GM23338 (cell line): Measurements from ENCODE around the gene B4GALT5. TPM values are rescaled to one million over a fixed set of nuclear protein-coding genes. Genes with fewer than 3 reads are reported as not detected.

ENCODE experiments used
- ATAC-seq: fragments of 200-7000 bp; cut with Tn5 transposase; 3 replicates; pipeline ENCODE4 v1.9.1; 2020
- DNase-seq: peaks from one replicate; pipeline ENCODE4 v3.0.0-alpha.2; 2015; ENCODE audit warnings: low spot score
- H2AFZ ChIP-seq: fragments of 200-600 bp; sonication (generic); 2 replicates; pipeline ENCODE4 v1.8.0; 2016; ENCODE audit warnings: antibody characterized with exemption, mild to moderate bottlenecking, moderate library complexity
- H3F3A ChIP-seq: fragments of 200-600 bp; sonication (generic); replicated peaks from 2 replicates; pipeline ENCODE4 v1.8.0; 2017; ENCODE audit warnings: antibody characterized with exemption, mixed run types, low read depth
- H3K27ac ChIP-seq: fragments of 200-600 bp; sonication (generic); 2 replicates; pipeline ENCODE4 v1.6.1; 2016; ENCODE audit warnings: low read depth
- H3K27me3 ChIP-seq: fragments of 200-600 bp; sonication (generic); 2 replicates; pipeline ENCODE4 v1.8.0; 2016; ENCODE audit warnings: mild to moderate bottlenecking, mixed run types, moderate library complexity; ENCODE audit not compliant: insufficient read depth
- H3K36me3 ChIP-seq: fragments of 200-600 bp; sonication (generic); 2 replicates; pipeline ENCODE4 v1.8.0; 2016; ENCODE audit warnings: mild to moderate bottlenecking; ENCODE audit not compliant: insufficient read depth
- H3K4me1 ChIP-seq: fragments of 200-600 bp; sonication (generic); 2 replicates; pipeline ENCODE4 v1.8.0; 2016; ENCODE audit warnings: mild to moderate bottlenecking, moderate library complexity; ENCODE audit not compliant: insufficient read depth
- H3K4me2 ChIP-seq: fragments of 200-600 bp; sonication (generic); 2 replicates; pipeline ENCODE4 v1.7.1; 2017; ENCODE audit warnings: mixed run types
- H3K4me3 ChIP-seq: fragments of 200-600 bp; sonication (generic); 2 replicates; pipeline ENCODE4 v1.6.1; 2016; ENCODE audit warnings: mixed run types
- H3K79me2 ChIP-seq: fragments of 200-600 bp; sonication (generic); replicated peaks from 2 replicates; pipeline ENCODE4 v1.8.0; 2017; ENCODE audit warnings: mild to moderate bottlenecking; ENCODE audit not compliant: insufficient read depth
- H3K9me2 ChIP-seq: fragments of 200-600 bp; sonication (generic); 2 replicates; pipeline ENCODE4 v1.8.0; 2017; ENCODE audit not compliant: insufficient read depth
- H4K20me1 ChIP-seq: fragments of 200-600 bp; sonication (generic); replicated peaks from 2 replicates; pipeline ENCODE4 v1.8.0; 2017; ENCODE audit warnings: mild to moderate bottlenecking; ENCODE audit not compliant: insufficient read depth
- H3K27ac Mint-ChIP-seq: 2 replicates; pipeline ENCODE4 v1.8.0; 2020; ENCODE audit warnings: inconsistent platforms, mild to moderate bottlenecking, moderate library complexity, mixed read lengths
- H3K27me3 Mint-ChIP-seq: 3 replicates; pipeline ENCODE4 v1.8.0; 2022; ENCODE audit warnings: low read depth, mild to moderate bottlenecking, moderate library complexity, mixed read lengths, inconsistent platforms; ENCODE audit not compliant: insufficient read depth, poor library complexity
- H3K36me3 Mint-ChIP-seq: 3 replicates; pipeline ENCODE4 v1.8.0; 2021; ENCODE audit warnings: low read depth, mild to moderate bottlenecking, inconsistent platforms, moderate library complexity, mixed read lengths
- H3K4me1 Mint-ChIP-seq: 3 replicates; pipeline ENCODE4 v1.8.0; 2020; ENCODE audit warnings: mild to moderate bottlenecking, inconsistent platforms, mixed read lengths
- H3K4me3 Mint-ChIP-seq: 3 replicates; pipeline ENCODE4 v1.8.0; 2021; ENCODE audit warnings: moderate library complexity, mild to moderate bottlenecking, inconsistent platforms, mixed read lengths
- H3K9me3 Mint-ChIP-seq: 3 replicates; pipeline ENCODE4 v1.8.0; 2020; ENCODE audit warnings: moderate library complexity, mild to moderate bottlenecking, inconsistent platforms, mixed read lengths
- EZH2phosphoT487 ChIP-seq: fragments of 200-600 bp; sonication (generic); IDR thresholded peaks from one replicate; pipeline ENCODE4 v1.8.1; 2018; ENCODE audit warnings: antibody characterized with exemption; ENCODE audit not compliant: unreplicated experiment
- JUNB ChIP-seq: IDR thresholded peaks from one replicate; pipeline ENCODE4 v1.6.1; 2016; ENCODE audit warnings: antibody characterized with exemption; ENCODE audit not compliant: unreplicated experiment
- NANOG ChIP-seq: IDR thresholded peaks from 2 replicates; pipeline ENCODE4 v1.6.1; 2016; ENCODE audit warnings: antibody characterized with exemption, borderline replicate concordance
- POLR2AphosphoS5 ChIP-seq: IDR thresholded peaks from 2 replicates; pipeline ENCODE4 v1.6.1; 2016; ENCODE audit warnings: antibody characterized with exemption, low read depth
- STAT1 ChIP-seq: IDR thresholded peaks from one replicate; pipeline ENCODE4 v1.6.1; 2016; ENCODE audit warnings: antibody characterized with exemption; ENCODE audit not compliant: unreplicated experiment
- ZNF114 ChIP-seq: fragments of 250-450 bp; sonication (Bioruptor Pico); IDR thresholded peaks from 2 replicates; pipeline ENCODE4 v1.5.0; 2020; ENCODE audit warnings: mild to moderate bottlenecking, moderate library complexity
- ZNF462 ChIP-seq: fragments of 250-450 bp; sonication (Bioruptor Pico); IDR thresholded peaks from 2 replicates; pipeline ENCODE4 v1.5.0; 2020; ENCODE audit warnings: mild to moderate bottlenecking, moderate library complexity
- polyA plus RNA-seq: library from polyadenylated mRNA; unstranded; fragments of >200 nt; fragmentation: Nextera tagmentation; extraction: Ambion mirVana; gene quantifications from 2 replicates; pipeline ENCODE4 v1.2.1, GENCODE V29; 2016
- total RNA-seq: library from RNA; depleted of rRNA; stranded (reverse); fragments of >200 nt; shearing (Covaris generic); gene quantifications from 2 replicates; pipeline ENCODE4 v1.2.3, GENCODE V29; 2014
- TF ChIP-seq, protein P1 (sequence below): IDR thresholded peaks from 2 replicates; pipeline ENCODE4 v1.6.1; 2016; ENCODE audit warnings: antibody characterized with exemption
- TF ChIP-seq, protein P2 (sequence below), 2 experiments: fragments of 200-600 bp in 1 of 2; sonication (generic) in 1 of 2; conservative IDR thresholded peaks; 2 replicates each; pipeline versions ENCODE4 v1.5.1 to v1.6.1; 2016 to 2017; ENCODE audit warnings: antibody characterized with exemption in 2 of 2, low read depth in 2 of 2, mild to moderate bottlenecking in 2 of 2, moderate library complexity in 1 of 2

The B4GALT5 gene
- total and polyA plus RNA-seq, 2 experiments from 2014 or later: 19.1 to 50.3 TPM

GRCh38 chr20:49607568-49607967 is 106.1 kb downstream of the B4GALT5 start:
- H3K4me2 ChIP-seq: no peak overlapping the region
- H2AFZ ChIP-seq: no peak overlapping the region
- H3K36me3 Mint-ChIP-seq: no peaks in the 10 kb centered on the region
- no peak overlapping the region for H3K27ac ChIP-seq
- DNase-seq: no peak
- TF ChIP-seq, protein P1, sequence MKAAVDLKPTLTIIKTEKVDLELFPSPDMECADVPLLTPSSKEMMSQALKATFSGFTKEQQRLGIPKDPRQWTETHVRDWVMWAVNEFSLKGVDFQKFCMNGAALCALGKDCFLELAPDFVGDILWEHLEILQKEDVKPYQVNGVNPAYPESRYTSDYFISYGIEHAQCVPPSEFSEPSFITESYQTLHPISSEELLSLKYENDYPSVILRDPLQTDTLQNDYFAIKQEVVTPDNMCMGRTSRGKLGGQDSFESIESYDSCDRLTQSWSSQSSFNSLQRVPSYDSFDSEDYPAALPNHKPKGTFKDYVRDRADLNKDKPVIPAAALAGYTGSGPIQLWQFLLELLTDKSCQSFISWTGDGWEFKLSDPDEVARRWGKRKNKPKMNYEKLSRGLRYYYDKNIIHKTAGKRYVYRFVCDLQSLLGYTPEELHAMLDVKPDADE: no peak
- TF ChIP-seq JUNB (no peak), STAT1 (no peak), NANOG (no peak), ZNF114 (CRISPR knock-in tag) (no peak), ZNF462 (CRISPR knock-in tag) (no peak), EZH2phosphoT487 (no peak), POLR2AphosphoS5 (no peak)
- TF ChIP-seq, protein P2, sequence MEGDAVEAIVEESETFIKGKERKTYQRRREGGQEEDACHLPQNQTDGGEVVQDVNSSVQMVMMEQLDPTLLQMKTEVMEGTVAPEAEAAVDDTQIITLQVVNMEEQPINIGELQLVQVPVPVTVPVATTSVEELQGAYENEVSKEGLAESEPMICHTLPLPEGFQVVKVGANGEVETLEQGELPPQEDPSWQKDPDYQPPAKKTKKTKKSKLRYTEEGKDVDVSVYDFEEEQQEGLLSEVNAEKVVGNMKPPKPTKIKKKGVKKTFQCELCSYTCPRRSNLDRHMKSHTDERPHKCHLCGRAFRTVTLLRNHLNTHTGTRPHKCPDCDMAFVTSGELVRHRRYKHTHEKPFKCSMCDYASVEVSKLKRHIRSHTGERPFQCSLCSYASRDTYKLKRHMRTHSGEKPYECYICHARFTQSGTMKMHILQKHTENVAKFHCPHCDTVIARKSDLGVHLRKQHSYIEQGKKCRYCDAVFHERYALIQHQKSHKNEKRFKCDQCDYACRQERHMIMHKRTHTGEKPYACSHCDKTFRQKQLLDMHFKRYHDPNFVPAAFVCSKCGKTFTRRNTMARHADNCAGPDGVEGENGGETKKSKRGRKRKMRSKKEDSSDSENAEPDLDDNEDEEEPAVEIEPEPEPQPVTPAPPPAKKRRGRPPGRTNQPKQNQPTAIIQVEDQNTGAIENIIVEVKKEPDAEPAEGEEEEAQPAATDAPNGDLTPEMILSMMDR (conservative IDR thresholded peaks at IDR 0.05; ENCODE audit: low read depth in 2 of 2): no peak
- no peaks in the 10 kb centered on the region for H4K20me1 ChIP-seq
- no peak overlapping the region for H3K4me3 Mint-ChIP-seq
- ATAC-seq: no peak
- H3K27me3 Mint-ChIP-seq: peaks cover 1% of the 10 kb centered on the region
- H3K9me2 ChIP-seq: no peaks in the 10 kb centered on the region
- H3K36me3 ChIP-seq: no peaks in the 10 kb centered on the region
- H3K27ac Mint-ChIP-seq: no peak overlapping the region
- no peaks in the 10 kb centered on the region; the same call in 1 of the 2 replicates for H3K4me1 ChIP-seq
- H3K4me3 ChIP-seq: no peak overlapping the region
- no peaks in the 10 kb centered on the region for H3F3A ChIP-seq
- H3K27me3 ChIP-seq: no peaks in the 10 kb centered on the region
- H3K79me2 ChIP-seq: no peaks in the 10 kb centered on the region
- H3K4me1 Mint-ChIP-seq: peaks cover 5% of the 10 kb centered on the region; the same call in 2 of the 3 replicates
- no peaks in the 10 kb centered on the region for H3K9me3 Mint-ChIP-seq
